ENCODE results near the gene SLC22A12.

- TF ChIP-seq NANOG (IDR thresholded peaks at IDR 0.05; ENCODE audit: borderline replicate concordance) (no peak), JUNB (IDR thresholded peaks at IDR 0.05; ENCODE audit: unreplicated experiment) (no peak), CTCF (conservative IDR thresholded peaks at IDR 0.05; ENCODE audit: low read depth in 2 of 2) (peak; percentile 94 to 97), EZH2 (IDR thresholded peaks at IDR 0.05; ENCODE audit: low read depth, unreplicated experiment) (no peak), EZH2phosphoT487 (IDR thresholded peaks at IDR 0.05; ENCODE audit: unreplicated experiment) (no peak), POLR2AphosphoS5 (IDR thresholded peaks at IDR 0.05; ENCODE audit: low read depth) (no peak), ZNF114 (CRISPR knock-in tag; IDR thresholded peaks at IDR 0.05) (no peak)
- TF ChIP-seq, protein P1, sequence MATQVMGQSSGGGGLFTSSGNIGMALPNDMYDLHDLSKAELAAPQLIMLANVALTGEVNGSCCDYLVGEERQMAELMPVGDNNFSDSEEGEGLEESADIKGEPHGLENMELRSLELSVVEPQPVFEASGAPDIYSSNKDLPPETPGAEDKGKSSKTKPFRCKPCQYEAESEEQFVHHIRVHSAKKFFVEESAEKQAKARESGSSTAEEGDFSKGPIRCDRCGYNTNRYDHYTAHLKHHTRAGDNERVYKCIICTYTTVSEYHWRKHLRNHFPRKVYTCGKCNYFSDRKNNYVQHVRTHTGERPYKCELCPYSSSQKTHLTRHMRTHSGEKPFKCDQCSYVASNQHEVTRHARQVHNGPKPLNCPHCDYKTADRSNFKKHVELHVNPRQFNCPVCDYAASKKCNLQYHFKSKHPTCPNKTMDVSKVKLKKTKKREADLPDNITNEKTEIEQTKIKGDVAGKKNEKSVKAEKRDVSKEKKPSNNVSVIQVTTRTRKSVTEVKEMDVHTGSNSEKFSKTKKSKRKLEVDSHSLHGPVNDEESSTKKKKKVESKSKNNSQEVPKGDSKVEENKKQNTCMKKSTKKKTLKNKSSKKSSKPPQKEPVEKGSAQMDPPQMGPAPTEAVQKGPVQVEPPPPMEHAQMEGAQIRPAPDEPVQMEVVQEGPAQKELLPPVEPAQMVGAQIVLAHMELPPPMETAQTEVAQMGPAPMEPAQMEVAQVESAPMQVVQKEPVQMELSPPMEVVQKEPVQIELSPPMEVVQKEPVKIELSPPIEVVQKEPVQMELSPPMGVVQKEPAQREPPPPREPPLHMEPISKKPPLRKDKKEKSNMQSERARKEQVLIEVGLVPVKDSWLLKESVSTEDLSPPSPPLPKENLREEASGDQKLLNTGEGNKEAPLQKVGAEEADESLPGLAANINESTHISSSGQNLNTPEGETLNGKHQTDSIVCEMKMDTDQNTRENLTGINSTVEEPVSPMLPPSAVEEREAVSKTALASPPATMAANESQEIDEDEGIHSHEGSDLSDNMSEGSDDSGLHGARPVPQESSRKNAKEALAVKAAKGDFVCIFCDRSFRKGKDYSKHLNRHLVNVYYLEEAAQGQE (IDR thresholded peaks at IDR 0.05; ENCODE audit: unreplicated experiment): no peak
Observed at GRCh38 chr11:64553554-64554201, 37.3 kb upstream of the SLC22A12 start.
